Astrocyte of the spinal cord (primary cell): ENCODE measurements around the gene FCN1.

Experiments
- DNase-seq: peaks from one replicate; pipeline ENCODE4 v3.0.0; 2011; ENCODE audit warnings: low read depth, low spot score
- H3K4me3 ChIP-seq: 2 replicates; pipeline ENCODE4 v1.5.1; 2011; ENCODE audit warnings: low read depth, mild to moderate bottlenecking, low read length, moderate library complexity
- CTCF ChIP-seq: IDR thresholded peaks from 2 replicates; pipeline ENCODE4 v1.5.1; 2012; ENCODE audit warnings: low read depth, mild to moderate bottlenecking, low read length, inconsistent platforms
- in situ Hi-C: cut with HindIII; loops from 2 replicates; pipeline ENCODE4 v1.10.0; 2017; ENCODE audit warnings: low sequenced_read_pairs

FCN1 gene

GRCh38 chr9:134963546-134963945 is 45.8 kb upstream of the FCN1 start:
- no peak overlapping the region for H3K4me3 ChIP-seq
- no peak for TF ChIP-seq CTCF
- DNase-seq, result no peak
- in situ Hi-C loops, result no loop called here

GRCh38 chr9:134962973-134963364 is 45.3 kb upstream of the FCN1 start:
- no peak overlapping the region for H3K4me3 ChIP-seq
- TF ChIP-seq CTCF, result no peak
- in situ Hi-C loops, result no loop called here
- no peak for DNase-seq

- no peak for DNase-seq
- H3K4me3 ChIP-seq, result no peak overlapping the region
- TF ChIP-seq CTCF, result no peak
- in situ Hi-C loops, result no loop called here
These were observed 44.6 kb upstream of the FCN1 start for GRCh38 chr9:134962065-134962972.

- DNase-seq, result no peak
- no peak overlapping the region for H3K4me3 ChIP-seq
- in situ Hi-C loops, result no loop called here
- TF ChIP-seq CTCF, result no peak
These were observed 43.8 kb upstream of the FCN1 start for GRCh38 chr9:134961331-134962064.

- no peak overlapping the region for H3K4me3 ChIP-seq
- in situ Hi-C loops, result no loop called here
- no peak for DNase-seq
- no peak for TF ChIP-seq CTCF
These were observed 43.0 kb upstream of the FCN1 start for GRCh38 chr9:134960701-134961181.

GRCh38 chr9:134959971-134960310 is 42.2 kb upstream of the FCN1 start:
- DNase-seq, result no peak
- H3K4me3 ChIP-seq, result no peak overlapping the region
- in situ Hi-C loops, result no loop called here
- TF ChIP-seq CTCF, result no peak
